Endothelial cell (in vitro differentiated cells): Measurements from ENCODE around the gene XYLT1. TPM values are rescaled to one million over a fixed set of nuclear protein-coding genes. Genes with fewer than 3 reads are reported as not detected.

Experiments
- DNase-seq: peaks from one replicate; pipeline ENCODE4 v3.0.0; 2021; ENCODE audit warnings: low spot score
- H3K27ac Mint-ChIP-seq: one replicate; pipeline ENCODE4 v1.8.0; 2021; ENCODE audit warnings: mixed read lengths, inconsistent platforms; ENCODE audit not compliant: unreplicated experiment
- H3K27me3 Mint-ChIP-seq: one replicate; pipeline ENCODE4 v1.8.0; 2021; ENCODE audit warnings: mild to moderate bottlenecking, moderate library complexity, mixed read lengths, inconsistent platforms; ENCODE audit not compliant: unreplicated experiment
- H3K36me3 Mint-ChIP-seq: one replicate; pipeline ENCODE4 v1.8.0; 2021; ENCODE audit warnings: mild to moderate bottlenecking, low read depth, mixed read lengths, inconsistent platforms; ENCODE audit not compliant: unreplicated experiment
- H3K4me1 Mint-ChIP-seq: one replicate; pipeline ENCODE4 v1.8.0; 2021; ENCODE audit warnings: mild to moderate bottlenecking, mixed read lengths, inconsistent platforms; ENCODE audit not compliant: unreplicated experiment
- H3K4me3 Mint-ChIP-seq: one replicate; pipeline ENCODE4 v1.8.0; 2021; ENCODE audit warnings: mild to moderate bottlenecking, mixed read lengths, inconsistent platforms; ENCODE audit not compliant: unreplicated experiment
- H3K9me3 Mint-ChIP-seq: one replicate; pipeline ENCODE4 v1.8.0; 2021; ENCODE audit warnings: mixed read lengths, inconsistent platforms; ENCODE audit not compliant: unreplicated experiment
- CTCF ChIP-seq: fragments of 200-600 bp; sonication (generic); IDR thresholded peaks from one replicate; pipeline ENCODE4 v1.5.0; 2021; ENCODE audit warnings: antibody characterized with exemption; ENCODE audit not compliant: unreplicated experiment
- total RNA-seq: library from RNA; stranded (reverse); fragmentation: NEBNext Ultra II Directional; extraction: Animal tissue kit (Norgen Biotek cat#: 25700); gene quantifications from one replicate; pipeline ENCODE4 v1.2.1, GENCODE V29; 2021; ENCODE audit not compliant: unreplicated experiment

Gene XYLT1
- total RNA-seq, 1 donor from 2014 or later, result 11.1 TPM

DNA sequence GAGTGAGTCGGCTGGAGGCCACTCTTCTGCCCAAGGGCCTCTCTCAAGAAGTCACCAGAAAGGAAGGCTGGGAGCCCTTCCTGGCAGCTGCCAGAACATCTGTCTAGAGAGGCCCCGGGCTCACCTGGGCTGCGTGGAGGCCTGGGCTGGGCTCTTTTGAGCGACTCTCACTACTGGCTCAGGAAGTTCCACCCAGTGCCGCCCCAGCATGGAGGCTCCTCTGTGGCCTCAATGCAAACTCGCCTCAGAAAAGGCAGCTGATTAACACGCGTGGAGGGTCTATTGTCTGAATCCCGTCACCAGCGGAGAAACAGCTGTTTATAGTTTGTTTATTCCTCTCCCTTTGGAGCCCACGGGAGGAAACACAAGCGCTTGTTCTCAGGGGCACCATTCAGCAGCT lies 25.3 kb downstream of the XYLT1 start:
- no peak for TF ChIP-seq CTCF
- H3K27ac Mint-ChIP-seq, result no peak overlapping the region
- no peak overlapping the region for H3K4me3 Mint-ChIP-seq
- H3K4me1 Mint-ChIP-seq, result peaks cover 3% of the 10 kb centered on the region
- H3K36me3 Mint-ChIP-seq, result peaks cover 3% of the 10 kb centered on the region
- H3K27me3 Mint-ChIP-seq, result peaks cover 3% of the 10 kb centered on the region
- DNase-seq, result no peak
- no peaks in the 10 kb centered on the region for H3K9me3 Mint-ChIP-seq

GRCh38 chr16:17444658-17445057 lies 26.1 kb downstream of the XYLT1 start:
- Mint-ChIP-seq H3K36me3 (peaks cover 3% of the 10 kb centered on the region), H3K4me1 (peaks cover 3% of the 10 kb centered on the region), H3K27me3 (peaks cover 3% of the 10 kb centered on the region), H3K4me3 (no peak overlapping the region), H3K27ac (no peak overlapping the region), H3K9me3 (no peaks in the 10 kb centered on the region)
- no peak for DNase-seq
- no peak for TF ChIP-seq CTCF

DNA sequence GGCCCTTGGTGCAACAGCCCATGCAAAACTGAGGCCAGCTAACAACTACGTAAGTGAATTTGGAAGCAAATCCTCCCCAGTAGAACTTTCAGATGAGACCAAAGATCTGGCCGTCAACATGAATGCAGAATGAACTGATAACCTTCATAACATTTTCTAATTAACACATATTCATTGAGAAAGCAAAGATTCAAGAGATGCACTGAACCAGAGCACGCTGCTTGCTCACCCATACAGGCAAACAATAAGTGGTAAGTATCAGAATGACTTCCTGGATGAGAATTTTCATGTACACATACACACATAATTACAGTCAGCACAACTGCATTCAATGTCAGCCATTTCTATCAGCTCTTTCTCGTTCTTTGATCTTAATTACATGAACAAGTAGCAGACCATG lies 30.6 kb downstream of the XYLT1 start:
- no peak for DNase-seq
- peaks cover 3% of the 10 kb centered on the region for H3K36me3 Mint-ChIP-seq
- no peak for TF ChIP-seq CTCF
- no peaks in the 10 kb centered on the region for H3K27me3 Mint-ChIP-seq
- H3K4me1 Mint-ChIP-seq, result peaks cover 5% of the 10 kb centered on the region
- no peak overlapping the region for H3K4me3 Mint-ChIP-seq
- no peaks in the 10 kb centered on the region for H3K9me3 Mint-ChIP-seq
- H3K27ac Mint-ChIP-seq, result no peak overlapping the region

GRCh38 chr16:17439580-17439979 lies 31.2 kb downstream of the XYLT1 start:
- no peak overlapping the region for H3K27ac Mint-ChIP-seq
- H3K36me3 Mint-ChIP-seq, result peaks cover 3% of the 10 kb centered on the region
- no peaks in the 10 kb centered on the region for H3K9me3 Mint-ChIP-seq
- no peak for DNase-seq
- no peak for TF ChIP-seq CTCF
- H3K4me1 Mint-ChIP-seq, result peaks cover 8% of the 10 kb centered on the region
- no peaks in the 10 kb centered on the region for H3K27me3 Mint-ChIP-seq
- no peak overlapping the region for H3K4me3 Mint-ChIP-seq

GRCh38 chr16:17437981-17438380 lies 32.8 kb downstream of the XYLT1 start:
- no peak for TF ChIP-seq CTCF
- Mint-ChIP-seq H3K9me3 (no peaks in the 10 kb centered on the region), H3K4me3 (no peak overlapping the region), H3K36me3 (no peaks in the 10 kb centered on the region), H3K4me1 (peaks cover 17% of the 10 kb centered on the region), H3K27ac (no peak overlapping the region), H3K27me3 (no peaks in the 10 kb centered on the region)
- no peak for DNase-seq
